Stimulated activated CD4-positive, alpha-beta T cell treated with anti-CD3 and anti-CD28 coated beads, Interleukin-1b, Interleukin-23, amount 100 ng/mL, for 48 hours (primary cell): ENCODE measurements around the gene COL4A2.

Source experiments
- DNase-seq: peaks from one replicate; pipeline ENCODE4 v3.0.0-alpha.2; 2020

Gene COL4A2

DNA sequence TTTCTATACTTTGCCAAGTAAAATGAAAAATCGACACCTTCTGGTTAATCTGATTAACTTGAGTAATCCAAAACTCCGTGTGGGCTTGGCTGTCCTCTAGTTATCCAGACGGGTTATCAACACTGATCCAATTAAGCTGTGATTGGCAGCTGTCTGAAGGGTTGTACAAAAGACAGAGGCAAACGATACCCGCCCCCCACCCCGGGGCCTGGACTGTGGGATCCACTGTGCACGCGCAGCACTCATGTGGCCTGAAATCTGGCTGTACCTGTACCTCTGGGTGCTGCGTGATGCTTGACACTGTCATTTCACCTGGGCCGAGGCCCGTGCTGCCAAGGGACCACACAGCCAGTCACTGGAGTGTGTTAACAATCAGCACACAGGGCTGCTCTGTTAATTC lies 53.5 kb downstream of the COL4A2 start:
- no peak for DNase-seq

DNA sequence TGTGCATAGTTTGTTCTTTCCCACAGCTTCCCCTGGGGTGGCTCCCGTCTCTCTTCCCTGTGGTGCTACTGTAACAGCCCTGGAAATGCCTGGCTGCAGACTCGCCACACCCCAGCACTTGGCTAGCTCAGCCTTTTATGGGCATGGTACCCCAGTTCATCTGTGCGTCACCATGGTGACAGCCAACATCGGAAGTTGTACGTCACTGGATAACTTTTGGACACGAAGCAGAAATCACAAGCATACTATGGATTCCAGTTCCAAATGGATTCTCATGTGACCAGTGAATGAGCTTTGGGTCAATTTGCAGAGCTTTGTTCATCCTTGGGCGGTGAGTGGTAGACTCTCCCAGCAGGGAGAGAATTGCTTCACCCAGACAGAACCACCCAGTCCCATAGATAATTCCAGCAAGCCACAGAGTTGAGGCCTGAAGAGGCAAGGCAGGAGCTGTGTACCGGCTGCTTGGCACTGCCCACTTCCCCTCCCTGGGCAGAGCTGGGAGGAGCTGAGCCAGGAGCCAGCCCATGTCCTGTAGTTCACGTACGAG lies 54.4 kb downstream of the COL4A2 start:
- DNase-seq: no peak

DNA sequence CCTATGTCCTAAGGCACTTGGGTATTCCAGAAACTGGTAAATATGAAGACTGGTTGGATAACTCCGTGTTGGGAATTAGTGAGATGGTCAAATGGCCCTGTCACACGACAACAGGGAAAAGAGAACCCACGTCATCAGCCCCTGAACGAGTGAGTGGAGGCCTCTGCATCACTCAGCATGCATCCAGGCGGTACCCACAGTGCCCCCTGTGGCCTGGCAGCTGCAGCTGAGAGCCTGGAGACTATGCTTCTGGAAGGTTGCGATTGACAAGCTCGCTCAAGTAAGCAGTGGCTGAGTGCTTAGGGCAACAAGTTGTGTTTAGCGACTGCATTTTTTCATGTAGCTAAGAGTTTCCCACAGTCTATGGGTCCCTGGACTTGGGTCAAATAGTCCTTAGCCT lies 55.9 kb downstream of the COL4A2 start:
- DNase-seq: no peak

DNA sequence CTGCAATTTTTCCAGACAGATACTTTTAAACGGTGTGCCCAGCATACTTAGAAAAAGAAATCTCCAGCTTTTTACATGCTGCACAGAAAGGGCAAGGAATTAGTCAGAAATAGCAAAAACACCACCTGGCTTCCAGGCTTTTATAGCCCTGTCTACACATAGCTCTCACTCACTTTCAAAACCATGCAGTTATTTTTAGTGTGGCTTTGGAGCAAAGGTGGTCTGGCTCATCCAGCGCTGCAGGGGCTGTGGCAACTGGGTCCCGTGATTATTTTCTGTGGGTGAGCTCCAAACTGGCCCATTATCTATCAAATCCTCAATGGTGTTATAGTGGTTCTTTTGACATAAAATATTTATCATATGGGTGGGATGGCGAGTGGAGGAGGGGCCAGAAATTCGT lies 57.0 kb downstream of the COL4A2 start:
- no peak for DNase-seq

DNA sequence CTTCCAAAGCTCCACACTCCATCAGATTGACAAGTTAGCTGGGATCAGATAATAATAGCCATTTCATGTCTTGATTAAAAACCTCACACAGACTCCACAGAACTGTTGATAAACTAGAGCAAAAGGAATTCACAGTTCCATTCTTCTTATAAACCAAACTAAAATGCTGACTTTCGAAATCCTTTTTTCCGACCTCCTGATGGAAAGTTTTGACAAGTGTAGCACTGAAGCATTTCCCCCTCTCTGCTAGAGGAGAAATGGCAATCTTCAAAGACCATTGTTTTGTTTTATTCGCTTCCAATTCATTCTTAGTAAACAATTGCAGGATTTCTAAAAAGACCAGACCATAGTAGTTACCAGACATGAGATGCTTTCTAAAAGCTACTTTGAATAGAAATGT lies 58.8 kb downstream of the COL4A2 start:
- no peak for DNase-seq

DNA sequence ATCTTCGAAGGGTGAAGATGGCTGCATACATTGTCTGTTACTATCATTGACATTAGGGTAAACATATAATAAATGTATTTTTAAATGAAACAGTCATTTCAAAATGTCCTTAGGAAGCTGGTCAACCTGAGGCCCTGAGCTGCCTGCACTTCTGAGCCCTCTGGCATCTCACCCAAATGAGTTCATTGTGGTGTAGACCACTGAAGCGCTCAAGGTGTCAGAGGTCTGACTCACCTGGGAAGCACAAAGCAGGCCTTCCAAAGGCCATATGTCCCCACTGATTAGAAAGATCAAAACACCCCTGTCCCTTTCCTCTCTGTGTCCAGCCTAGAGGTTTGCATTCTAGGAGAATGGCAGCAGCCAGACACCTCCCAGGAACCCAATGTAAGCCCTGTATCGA lies 59.6 kb downstream of the COL4A2 start:
- DNase-seq: no peak

DNA sequence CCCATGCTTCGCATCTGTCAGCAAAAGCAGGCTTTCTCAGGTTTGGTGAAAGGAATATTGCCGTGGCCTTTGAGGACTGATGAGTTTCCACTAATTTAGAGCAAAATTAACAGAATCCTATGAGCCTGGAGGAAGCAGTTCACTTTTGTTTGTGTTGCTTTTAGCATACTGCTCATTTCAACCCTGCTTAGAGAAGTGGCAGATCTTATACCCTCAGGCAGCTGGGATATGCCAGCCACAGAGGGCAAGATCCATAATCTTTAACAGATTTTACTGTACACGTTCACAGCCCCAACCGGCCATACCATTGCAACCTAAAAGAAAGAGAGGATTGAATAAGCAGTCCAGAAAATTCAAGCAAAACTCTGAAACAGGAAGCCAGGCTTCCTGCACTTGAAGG lies 60.5 kb downstream of the COL4A2 start:
- DNase-seq: no peak

DNA sequence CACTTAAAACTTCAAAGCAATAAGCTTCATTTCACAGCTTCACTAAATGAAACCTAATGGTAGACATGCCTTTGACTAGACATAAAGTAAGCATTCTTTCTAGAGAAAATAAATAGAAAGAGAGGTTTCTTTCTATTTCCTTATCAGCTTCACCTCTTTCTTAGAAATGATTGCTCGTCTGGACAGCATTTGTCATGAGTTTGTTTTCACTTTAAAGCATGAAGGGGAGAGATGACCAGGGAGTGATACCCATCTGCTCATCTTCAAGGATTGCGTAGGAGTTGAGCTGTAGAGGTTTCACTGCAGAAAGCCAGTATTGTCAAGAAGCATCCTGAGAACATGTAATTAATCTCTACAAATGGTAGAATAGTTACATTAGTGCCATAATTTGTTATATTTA lies 61.3 kb downstream of the COL4A2 start:
- no peak for DNase-seq

DNA sequence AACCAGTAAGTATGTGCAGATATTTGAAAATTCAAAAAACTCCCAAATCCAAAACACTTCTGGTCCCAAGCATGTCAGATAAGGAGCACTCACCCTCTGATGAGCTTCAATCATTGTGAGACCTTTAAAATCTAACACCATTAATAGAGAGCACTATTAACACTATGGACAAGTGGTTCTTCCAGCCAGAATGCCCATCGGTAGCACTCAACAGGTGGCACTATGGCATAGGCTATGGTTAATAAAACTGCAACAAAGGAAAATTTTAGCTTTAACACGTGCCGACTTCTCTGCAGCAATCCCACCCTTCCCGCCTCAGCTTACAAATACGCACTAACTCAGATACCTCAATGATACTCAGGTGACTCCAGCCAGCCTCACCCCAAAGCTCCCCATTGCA lies 62.3 kb downstream of the COL4A2 start:
- no peak for DNase-seq

DNA sequence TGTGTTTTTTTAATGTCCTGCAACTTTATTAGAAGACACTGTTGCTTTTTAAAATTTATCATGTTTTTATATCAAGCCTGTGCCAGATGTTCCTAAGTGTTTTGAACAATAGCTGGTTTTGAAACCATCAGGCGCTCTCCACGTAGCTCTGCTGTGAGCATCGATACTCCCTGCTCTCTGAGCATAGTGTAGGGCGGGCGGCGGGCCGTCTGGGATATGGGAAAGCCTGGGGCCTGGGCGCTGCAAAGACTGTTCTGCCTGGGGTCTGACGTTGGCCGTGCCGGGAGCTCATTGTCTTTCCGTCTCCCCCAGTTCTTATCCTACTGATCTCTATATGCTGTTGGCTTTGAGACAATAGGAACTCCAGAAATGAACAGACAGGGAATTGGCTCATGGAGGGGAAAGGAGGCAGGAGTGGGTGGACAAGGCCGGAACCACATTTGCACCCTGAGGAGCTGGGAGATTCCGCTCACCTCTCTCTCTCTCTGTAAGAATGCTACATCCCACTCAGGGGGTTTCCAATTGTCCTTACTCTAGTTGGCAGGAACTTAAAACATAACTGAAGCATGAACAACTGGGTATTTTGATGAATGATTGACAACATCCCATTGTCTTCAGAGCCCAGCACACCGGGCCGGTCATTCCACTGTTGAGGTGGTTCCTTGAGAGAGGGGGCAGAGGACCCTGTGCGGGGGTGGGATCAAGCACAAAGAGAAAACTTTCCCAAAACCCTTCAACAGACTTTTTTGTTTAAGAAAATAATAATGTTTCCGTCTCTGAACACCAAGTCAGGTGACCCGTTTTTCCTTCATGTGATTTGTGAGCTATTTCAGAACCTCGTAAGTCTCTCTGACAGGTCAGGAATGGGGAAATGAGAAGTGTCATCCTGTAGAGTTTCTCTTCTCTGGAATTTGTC lies 64.7 kb downstream of the COL4A2 start:
- DNase-seq: no peak

DNA sequence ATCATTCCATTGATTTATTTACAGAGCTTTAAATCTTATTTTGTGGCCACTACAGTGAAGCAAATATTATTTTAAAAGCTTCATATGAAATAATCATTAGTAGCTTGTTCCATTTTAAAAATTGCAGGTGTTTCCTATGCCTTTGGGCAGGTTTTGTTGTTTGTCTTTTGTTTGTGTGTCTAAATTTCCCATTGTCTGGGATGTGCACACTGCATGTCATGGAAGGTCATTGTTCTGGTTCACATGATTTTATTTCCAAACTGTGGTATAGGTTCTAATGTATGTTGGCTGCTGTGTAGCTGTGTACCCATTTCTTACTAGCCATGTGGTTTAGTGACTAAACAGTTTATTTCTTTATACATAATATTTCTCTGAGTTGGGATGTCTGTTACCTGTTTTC lies 65.6 kb downstream of the COL4A2 start:
- DNase-seq: no peak

DNA sequence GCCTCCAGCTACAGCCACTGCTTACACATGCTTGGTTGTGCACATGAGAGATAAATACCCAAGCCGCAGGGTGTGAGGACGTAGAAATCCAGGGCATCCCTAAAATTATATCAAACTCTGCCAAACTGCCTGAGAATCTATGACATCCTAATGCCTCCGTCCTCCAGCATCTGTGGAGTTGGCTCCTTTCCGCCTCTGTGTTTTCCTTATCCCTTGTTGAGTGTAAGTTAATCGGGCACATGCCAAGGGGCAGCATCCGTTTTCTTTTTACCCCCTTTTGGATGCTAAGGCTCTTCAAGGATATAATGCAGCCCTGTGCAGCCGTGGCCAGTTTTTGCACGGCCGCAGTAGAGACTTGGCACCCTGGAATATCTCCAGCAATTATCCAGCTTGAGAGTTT lies 66.5 kb downstream of the COL4A2 start:
- DNase-seq: no peak

DNA sequence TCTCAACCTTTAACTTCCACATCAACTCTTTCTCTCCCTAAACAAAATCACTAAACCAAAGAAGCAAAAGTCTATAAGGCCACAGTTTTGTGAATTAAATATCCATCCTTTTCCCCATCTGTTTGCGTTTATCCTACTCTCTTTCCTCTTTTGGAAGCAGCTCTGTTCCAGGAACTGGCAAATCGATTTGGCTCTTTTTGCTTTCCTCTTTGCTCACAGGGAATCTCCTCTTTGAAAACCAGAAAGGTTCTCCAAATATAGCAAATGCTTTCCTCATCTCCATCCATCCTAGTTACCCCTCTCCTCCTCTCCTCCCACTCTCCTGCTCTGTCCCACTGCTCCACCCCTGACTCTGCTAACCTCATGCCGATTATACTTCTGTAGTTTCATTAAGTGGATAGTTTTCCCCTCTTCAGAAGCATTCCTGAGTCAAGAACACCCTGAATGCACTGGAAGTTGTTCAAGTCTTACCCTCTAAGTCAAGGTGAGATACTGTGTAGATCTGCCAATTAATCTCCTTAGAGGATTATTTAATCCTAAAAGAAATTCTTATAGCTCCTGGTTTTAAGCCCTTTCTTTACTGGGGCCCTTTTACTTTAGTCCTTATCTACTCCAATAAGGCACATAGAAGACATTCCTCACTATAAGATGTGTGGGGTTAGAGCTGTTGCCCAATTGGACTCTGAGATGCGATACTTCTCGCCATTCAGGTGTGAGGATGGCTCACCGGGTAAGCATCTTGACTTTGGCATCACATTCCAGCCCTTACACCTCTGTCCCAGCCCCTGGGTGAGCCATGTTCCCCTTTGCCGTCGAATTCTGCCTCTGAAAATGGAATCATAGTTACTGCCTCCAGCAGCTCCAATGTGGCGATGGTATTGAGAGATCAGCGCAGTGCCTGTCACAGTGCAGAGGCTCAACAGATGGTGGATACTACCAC lies 67.6 kb downstream of the COL4A2 start:
- no peak for DNase-seq

DNA sequence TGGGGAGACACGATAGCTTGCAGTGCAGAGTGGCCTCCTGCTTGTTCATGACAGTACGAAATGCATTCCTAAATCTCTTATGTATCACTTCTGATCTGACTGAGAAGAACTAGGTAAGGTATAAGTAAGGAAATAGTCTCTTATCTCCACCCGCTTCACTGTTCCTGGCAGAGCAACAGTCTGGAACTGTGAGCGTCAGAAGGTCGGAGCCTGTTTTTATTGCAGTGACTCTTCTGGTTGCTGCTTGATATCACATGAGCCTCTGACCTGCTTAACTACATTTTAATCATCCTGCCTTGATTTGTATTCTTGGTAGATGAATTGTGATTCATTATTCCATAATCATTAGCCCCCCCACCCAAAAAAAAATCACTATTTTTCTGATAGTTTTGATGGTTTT lies 69.0 kb downstream of the COL4A2 start:
- DNase-seq: no peak

DNA sequence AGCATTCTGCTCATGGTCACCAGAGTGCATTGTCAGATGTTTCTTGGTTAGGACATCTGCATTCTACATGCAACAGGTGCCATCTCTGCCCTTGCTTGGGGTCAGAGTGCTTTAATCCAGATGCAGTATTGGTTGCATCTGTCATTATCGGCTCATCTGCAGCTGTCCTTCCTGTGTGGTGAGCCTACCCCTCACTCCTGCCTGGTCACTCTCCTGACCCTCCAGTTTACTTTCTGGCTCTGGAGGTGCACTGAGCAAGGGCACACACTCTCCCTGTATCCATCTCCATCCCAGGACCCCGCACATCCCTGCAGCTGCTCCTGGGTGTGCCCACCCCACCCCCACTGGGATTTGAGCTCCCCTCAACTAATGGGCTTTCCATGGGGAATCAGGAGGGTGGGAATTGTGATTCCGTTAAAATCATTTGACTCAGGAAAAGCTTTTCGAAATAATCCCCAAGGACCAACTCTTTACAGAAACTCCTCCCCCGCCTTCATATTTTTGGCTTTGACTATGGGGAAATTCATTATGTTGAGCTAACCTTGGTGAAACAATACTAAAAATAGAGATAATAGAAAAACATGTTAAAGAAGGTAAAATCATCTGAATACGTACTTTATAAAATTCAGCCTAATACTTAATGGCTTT lies 70.2 kb downstream of the COL4A2 start:
- no peak for DNase-seq

DNA sequence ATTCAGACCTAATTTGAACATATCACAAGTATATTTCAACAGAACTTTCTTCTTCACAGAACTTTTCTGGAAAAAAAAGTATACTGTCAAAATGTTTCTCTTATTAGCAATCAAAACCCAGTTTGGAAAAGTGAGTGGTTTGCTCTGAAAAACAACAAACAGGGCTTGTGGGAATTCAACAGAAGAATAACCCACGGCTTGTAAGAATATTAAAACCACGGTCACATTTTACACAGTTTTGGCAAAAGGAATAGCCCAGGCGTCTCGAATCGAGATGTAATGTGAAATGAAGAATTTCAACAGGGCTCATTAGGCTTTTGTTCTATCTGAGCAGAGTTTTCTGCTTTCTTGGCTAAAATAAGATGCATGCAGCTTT lies 70.7 kb downstream of the COL4A2 start:
- no peak for DNase-seq

DNA sequence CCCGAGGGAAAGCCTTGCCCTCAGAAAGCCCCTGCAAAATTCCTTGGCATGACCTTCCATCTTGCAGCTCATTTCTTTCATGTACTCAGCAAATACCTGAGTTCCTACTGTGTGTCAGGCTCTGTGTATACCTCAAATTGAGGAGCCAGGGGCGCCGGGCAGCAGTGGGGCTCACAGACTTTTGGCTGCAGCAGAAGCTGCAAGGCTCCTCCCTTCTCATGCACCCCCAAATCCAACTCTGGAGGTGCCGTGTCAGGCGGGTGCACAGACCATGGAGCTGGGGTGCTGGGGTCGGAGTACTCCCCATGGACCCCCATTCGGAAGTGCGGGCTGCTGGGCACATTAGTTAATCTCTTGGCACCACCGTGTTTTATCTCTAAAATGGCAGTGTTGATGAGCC lies 72.3 kb downstream of the COL4A2 start:
- DNase-seq: no peak

DNA sequence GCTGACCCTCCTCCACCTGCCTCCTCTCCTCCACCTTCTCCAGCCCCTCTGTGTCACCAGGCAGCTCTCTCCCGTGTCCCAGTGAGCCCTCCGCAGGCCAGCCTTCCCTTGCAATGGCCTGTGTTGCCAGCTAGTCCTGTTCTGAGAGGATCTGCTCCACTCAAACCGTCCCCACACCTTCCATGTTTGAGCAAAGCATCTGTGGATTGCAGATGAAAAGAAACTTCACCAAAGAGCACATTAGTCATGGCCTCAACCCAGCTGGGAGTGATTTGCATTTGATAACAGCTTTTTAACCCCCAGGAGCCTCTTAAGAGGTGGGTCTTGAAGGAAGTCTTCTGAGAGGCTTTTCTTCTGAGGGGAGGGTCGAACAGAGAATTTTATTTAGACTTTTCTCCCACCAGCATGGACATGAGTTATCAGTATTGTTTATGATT lies 72.8 kb downstream of the COL4A2 start:
- no peak for DNase-seq

DNA sequence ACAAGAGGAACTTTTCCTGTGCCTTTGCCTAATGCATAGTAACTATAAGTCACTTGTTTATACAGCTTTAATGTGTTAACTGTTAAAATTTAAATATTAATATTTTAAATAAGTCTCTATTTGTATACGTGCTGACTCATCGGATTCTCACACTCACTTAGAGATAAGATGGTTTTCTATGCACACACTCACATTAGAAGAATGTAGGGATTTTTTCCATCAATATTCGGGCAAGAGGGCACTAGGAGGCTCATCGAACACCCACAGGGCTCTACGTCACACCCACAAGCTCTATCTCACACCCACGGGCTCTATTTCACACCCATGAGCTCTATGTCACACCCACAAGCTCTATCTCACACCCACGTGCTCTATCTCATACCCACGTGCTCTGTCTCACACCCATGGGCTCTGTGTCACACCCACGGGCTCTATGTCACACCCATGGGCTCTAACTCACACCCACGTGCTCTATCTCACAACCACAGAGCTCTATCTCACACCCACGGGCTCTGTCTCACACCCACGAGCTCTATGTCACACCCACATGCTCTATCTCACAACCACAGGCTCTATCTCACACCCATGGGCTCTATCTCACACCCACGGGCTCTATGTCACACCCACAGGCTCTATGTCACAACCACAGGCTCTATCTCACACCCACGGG lies 73.4 kb downstream of the COL4A2 start:
- no peak for DNase-seq

DNA sequence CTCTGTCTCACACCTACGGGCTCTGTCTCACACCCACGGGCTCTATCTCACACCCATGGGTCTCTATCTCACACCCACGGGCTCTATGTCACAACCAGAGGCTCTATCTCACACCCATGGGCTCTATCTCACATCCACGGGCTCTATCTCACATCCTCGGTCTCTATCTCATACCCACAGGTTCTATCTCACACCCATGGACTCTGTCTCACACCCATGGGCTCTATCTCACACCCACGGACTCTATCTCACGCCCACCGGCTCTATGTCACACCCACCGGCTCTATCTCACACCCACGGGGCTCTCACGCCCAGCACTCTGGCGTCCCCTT lies 73.9 kb downstream of the COL4A2 start:
- no peak for DNase-seq

DNA sequence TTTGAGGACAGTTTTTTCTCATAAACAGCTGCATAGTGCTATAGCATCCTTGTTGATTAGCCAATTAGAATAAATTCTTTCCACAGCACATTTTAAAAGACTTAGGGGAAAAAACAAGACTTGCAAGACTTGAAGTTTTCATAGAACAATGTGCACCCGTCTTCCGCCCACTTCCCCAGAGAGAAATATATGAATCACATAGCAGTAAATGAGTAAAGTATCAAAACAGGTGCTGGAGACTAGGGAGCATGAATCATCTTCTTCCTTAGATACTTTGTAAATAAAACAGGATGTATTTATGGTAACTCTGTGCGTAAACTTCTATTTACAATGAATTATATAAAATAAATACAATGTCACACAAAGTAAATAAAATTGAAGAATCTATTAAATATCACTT lies 75.1 kb downstream of the COL4A2 start:
- DNase-seq: no peak

DNA sequence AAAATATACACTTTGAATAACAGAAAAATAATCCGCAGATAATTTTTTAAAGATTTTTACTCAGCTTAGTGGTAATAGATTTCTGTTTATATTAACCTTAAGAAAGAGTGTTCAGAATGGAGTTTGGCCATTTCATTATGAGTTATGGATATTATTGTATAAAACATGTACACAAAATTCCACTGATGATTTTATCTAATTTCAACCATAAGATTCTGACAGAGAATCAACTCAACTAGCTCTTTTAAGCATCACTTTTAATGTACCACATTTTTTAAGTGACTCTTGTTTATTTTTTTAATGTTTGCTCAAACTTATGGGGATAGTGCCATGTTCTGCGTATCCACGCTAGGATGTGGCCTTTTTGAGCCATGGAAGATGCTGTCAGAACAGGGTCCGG lies 75.7 kb downstream of the COL4A2 start:
- no peak for DNase-seq
